HEK293T (cell line): Measurements from ENCODE around the gene IFT81.

ENCODE experiments used
- ARNT ChIP-seq: fragments of 450-650 bp; IDR thresholded peaks from 2 replicates; pipeline ENCODE4 v1.6.1; 2017; ENCODE audit warnings: mild to moderate bottlenecking
- BHLHE40 ChIP-seq: fragments of 450-650 bp; IDR thresholded peaks from 2 replicates; pipeline ENCODE4 v1.6.1; 2016; ENCODE audit warnings: mild to moderate bottlenecking, moderate library complexity, borderline replicate concordance
- ELF4 ChIP-seq: fragments of 450-650 bp; IDR thresholded peaks from 2 replicates; pipeline ENCODE4 v1.6.1; 2017; ENCODE audit warnings: antibody characterized with exemption
- FOXA1 ChIP-seq: fragments of 450-650 bp; IDR thresholded peaks from 2 replicates; pipeline ENCODE4 v1.6.1; 2016; ENCODE audit warnings: mild to moderate bottlenecking
- FOXK2 ChIP-seq: fragments of 450-650 bp; IDR thresholded peaks from 2 replicates; pipeline ENCODE4 v1.6.1; 2016; ENCODE audit warnings: mild to moderate bottlenecking
- FOXM1 ChIP-seq: fragments of 450-650 bp; IDR thresholded peaks from 2 replicates; pipeline ENCODE4 v1.6.1; 2017; ENCODE audit warnings: mild to moderate bottlenecking, borderline replicate concordance
- HDGF ChIP-seq: fragments of 450-650 bp; IDR thresholded peaks from 2 replicates; pipeline ENCODE4 v1.6.1; 2017; ENCODE audit warnings: antibody characterized with exemption, borderline replicate concordance
- L3MBTL2 ChIP-seq: fragments of 450-650 bp; conservative IDR thresholded peaks from 2 replicates; pipeline ENCODE4 v1.6.1; 2016; ENCODE audit warnings: mild to moderate bottlenecking
- LEF1 ChIP-seq: fragments of 450-650 bp; IDR thresholded peaks from 2 replicates; pipeline ENCODE4 v1.6.1; 2017; ENCODE audit warnings: mild to moderate bottlenecking, borderline replicate concordance
- NFRKB ChIP-seq: fragments of 450-650 bp; IDR thresholded peaks from 2 replicates; pipeline ENCODE4 v1.6.1; 2016; ENCODE audit warnings: mild to moderate bottlenecking, moderate library complexity
- SP1 ChIP-seq: fragments of 450-650 bp; IDR thresholded peaks from 2 replicates; pipeline ENCODE4 v1.6.1; 2017
- SUZ12 ChIP-seq: fragments of 450-650 bp; IDR thresholded peaks from 2 replicates; pipeline ENCODE4 v1.6.1; 2016; ENCODE audit warnings: mild to moderate bottlenecking
- TARDBP ChIP-seq: fragments of 450-650 bp; IDR thresholded peaks from 2 replicates; pipeline ENCODE4 v1.6.1; 2016
- ZNF384 ChIP-seq: fragments of 450-650 bp; IDR thresholded peaks from 2 replicates; pipeline ENCODE4 v1.6.1; 2016

DNA sequence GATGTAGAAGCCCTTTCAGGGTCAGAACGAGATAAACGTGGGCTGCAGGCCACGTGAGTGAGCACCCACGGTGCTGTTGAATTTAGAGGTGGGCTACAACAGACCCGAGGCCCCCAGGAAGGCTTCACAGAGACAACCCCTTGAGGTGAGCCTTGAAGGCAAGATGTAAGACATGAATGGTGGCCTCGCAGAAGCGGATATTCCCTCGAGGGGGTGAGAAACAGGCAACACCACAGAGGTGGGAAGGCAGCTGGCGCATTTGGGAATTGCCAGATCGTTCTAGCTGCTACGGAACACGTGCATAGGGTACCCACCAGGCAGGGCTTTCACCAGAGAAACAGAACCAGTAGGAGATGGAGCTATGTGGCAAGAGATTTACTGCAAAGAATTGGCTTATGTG, 134.3 kb downstream of the IFT81 start:
- no peak for TF ChIP-seq ELF4
- no peak for TF ChIP-seq LEF1
- no peak for TF ChIP-seq TARDBP
- no peak for TF ChIP-seq SUZ12
- TF ChIP-seq FOXM1: no peak
- TF ChIP-seq FOXA1: no peak
- TF ChIP-seq ZNF384: no peak
- TF ChIP-seq SP1: no peak
- no peak for TF ChIP-seq NFRKB
- TF ChIP-seq BHLHE40: no peak
- TF ChIP-seq FOXK2: no peak
- no peak for TF ChIP-seq HDGF
- TF ChIP-seq L3MBTL2: no peak
- TF ChIP-seq ARNT: no peak
